ENCODE data around the gene ARPC2.

The ARPC2 gene

GRCh38 chr2:218274586-218274985 lies 57.6 kb downstream of the ARPC2 start:
- peaks cover 20% of the 10 kb centered on the region for H3K36me3 ChIP-seq (ENCODE audit: control insufficient read depth, insufficient read depth, low read length)
- no peak overlapping the region for H3K4me3 ChIP-seq (replicated peaks; ENCODE audit: low read depth, low read length)
- no peaks in the 10 kb centered on the region for H3K27me3 ChIP-seq (replicated peaks; ENCODE audit: control insufficient read depth, insufficient read depth, low read length)
- DNase-seq (ENCODE audit: extremely low read depth, insufficient read length): no peak
- no peak for TF ChIP-seq CTCF (IDR thresholded peaks at IDR 0.05; ENCODE audit: insufficient read depth, low read length, poor library complexity, severe bottlenecking)

- DNase-seq (ENCODE audit: extremely low read depth, insufficient read length): no peak
- no peak for TF ChIP-seq CTCF (IDR thresholded peaks at IDR 0.05; ENCODE audit: insufficient read depth, low read length, poor library complexity, severe bottlenecking)
- H3K4me3 ChIP-seq (replicated peaks; ENCODE audit: low read depth, low read length): no peak overlapping the region
- no peaks in the 10 kb centered on the region for H3K27me3 ChIP-seq (replicated peaks; ENCODE audit: control insufficient read depth, insufficient read depth, low read length)
- peaks cover 29% of the 10 kb centered on the region for H3K36me3 ChIP-seq (ENCODE audit: control insufficient read depth, insufficient read depth, low read length)
These were observed 58.5 kb downstream of the ARPC2 start for GRCh38 chr2:218275371-218276072.

- TF ChIP-seq CTCF (IDR thresholded peaks at IDR 0.05; ENCODE audit: insufficient read depth, low read length, poor library complexity, severe bottlenecking): no peak
- no peak for DNase-seq (ENCODE audit: extremely low read depth, insufficient read length)
- no peak overlapping the region for H3K4me3 ChIP-seq (replicated peaks; ENCODE audit: low read depth, low read length)
- H3K36me3 ChIP-seq (ENCODE audit: control insufficient read depth, insufficient read depth, low read length): peaks cover 32% of the 10 kb centered on the region
- H3K27me3 ChIP-seq (replicated peaks; ENCODE audit: control insufficient read depth, insufficient read depth, low read length): no peaks in the 10 kb centered on the region
These were observed 60.2 kb downstream of the ARPC2 start for GRCh38 chr2:218276986-218277755.

GRCh38 chr2:218277921-218278320 lies 60.9 kb downstream of the ARPC2 start:
- no peak for DNase-seq (ENCODE audit: extremely low read depth, insufficient read length)
- Histone ChIP-seq H3K4me3 (replicated peaks; ENCODE audit: low read depth, low read length) (no peak overlapping the region), H3K36me3 (ENCODE audit: control insufficient read depth, insufficient read depth, low read length) (peaks cover 32% of the 10 kb centered on the region), H3K27me3 (replicated peaks; ENCODE audit: control insufficient read depth, insufficient read depth, low read length) (no peaks in the 10 kb centered on the region)
- TF ChIP-seq CTCF (IDR thresholded peaks at IDR 0.05; ENCODE audit: insufficient read depth, low read length, poor library complexity, severe bottlenecking): no peak

- Histone ChIP-seq H3K4me3 (replicated peaks; ENCODE audit: low read depth, low read length) (no peak overlapping the region), H3K27me3 (replicated peaks; ENCODE audit: control insufficient read depth, insufficient read depth, low read length) (no peaks in the 10 kb centered on the region), H3K36me3 (ENCODE audit: control insufficient read depth, insufficient read depth, low read length) (peaks cover 33% of the 10 kb centered on the region)
- no peak for DNase-seq (ENCODE audit: extremely low read depth, insufficient read length)
- TF ChIP-seq CTCF (IDR thresholded peaks at IDR 0.05; ENCODE audit: insufficient read depth, low read length, poor library complexity, severe bottlenecking): no peak
These were observed 61.8 kb downstream of the ARPC2 start for GRCh38 chr2:218278531-218279360.

All from GM06990 (cell line).